Sigmoid colon (tissue), 7 donors: ENCODE results near the gene OR51G1. TPM values are rescaled to one million over a fixed set of nuclear protein-coding genes. Genes with fewer than 3 reads are reported as not detected.

ENCODE experiments used
- DNase-seq: peaks from one replicate; pipeline ENCODE4 v3.0.0-alpha.2; 2019
- H3K27ac ChIP-seq, 4 donors: fragments of 200-600 bp; sonication (generic); one replicate each; pipeline ENCODE4 v1.5.1; 2016 to 2019; ENCODE audit warnings: mild to moderate bottlenecking in 1 of 4
- H3K27me3 ChIP-seq, 3 donors: fragments of 200-600 bp; sonication (generic); one replicate each; pipeline ENCODE4 v1.5.1; 2019; ENCODE audit warnings: mild to moderate bottlenecking in 1 of 3
- H3K36me3 ChIP-seq, 4 donors: fragments of 200-600 bp; sonication (generic); one replicate each; pipeline ENCODE4 v1.5.1; 2016 to 2019
- H3K4me1 ChIP-seq, 4 donors: fragments of 200-600 bp; sonication (generic); one replicate each; pipeline ENCODE4 v1.5.1; 2017 to 2019
- H3K4me3 ChIP-seq, 4 donors: fragments of 200-600 bp; sonication (generic); one replicate each; pipeline ENCODE4 v1.5.1; 2017 to 2019; ENCODE audit warnings: mild to moderate bottlenecking in 2 of 4, moderate library complexity in 1 of 4
- H3K9me3 ChIP-seq, 4 donors: fragments of 200-600 bp in 3 of 4; sonication (generic) in 3 of 4; one replicate each; pipeline versions ENCODE4 v1.5.1 to v1.6.1; 2013 to 2019
- CTCF ChIP-seq, 4 experiments: fragments of 450-650 bp in 3 of 4; fragments of 200-600 bp in 1 of 4; IDR thresholded peaks; one replicate each; pipeline ENCODE4 v1.5.1; 2016 to 2019; ENCODE audit warnings: antibody characterized with exemption in 4 of 4, mild to moderate bottlenecking in 3 of 4, moderate library complexity in 2 of 4
- EP300 ChIP-seq, 4 donors: sonication (generic); formaldehyde crosslinking; IDR thresholded peaks; one replicate each; pipeline ENCODE4 v1.6.1; 2017; ENCODE audit warnings: antibody characterized with exemption in 4 of 4
- POLR2A ChIP-seq, 2 donors: fragments of 450-650 bp; IDR thresholded peaks; one replicate each; pipeline ENCODE4 v1.6.1; 2016; ENCODE audit warnings: antibody characterized with exemption in 2 of 2, mild to moderate bottlenecking in 2 of 2, moderate library complexity in 2 of 2
- POLR2AphosphoS5 ChIP-seq, 4 donors: sonication (generic); formaldehyde crosslinking; IDR thresholded peaks; one replicate each; pipeline ENCODE4 v1.6.1; 2017; ENCODE audit warnings: antibody characterized with exemption in 4 of 4
- WGBS, 2 donors: extraction: QIAGEN DNeasy Blood & Tissue Kit; methylation state at CpG; one replicate each; pipeline ENCODE4 v1.1.7; 2013; 5-methylcytosine and 5-hydroxymethylcytosine counted together
- intact Hi-C: fragments of 100-400 bp; cut with DNase I; formaldehyde crosslinking; loops from one replicate; pipeline ENCODE4 v1.15.1; 2023
- polyA plus RNA-seq, 3 donors: library from polyadenylated mRNA; stranded (reverse); fragments of 200-250 nt; gene quantifications; one replicate each; pipeline ENCODE4 v1.2.3, GENCODE V29; 2013
- total RNA-seq, 4 donors: library from RNA; depleted of rRNA; stranded (reverse); fragments of >200 nt; gene quantifications; one replicate each; pipeline ENCODE4 v1.1.0, GENCODE V29; 2016
- donor health status: healthy with polysubstance abuse.
- donor health status: Bipolar disorder and iron deficiency.
- donor health status: healthy.

OR51G1 gene
- total and polyA plus RNA-seq, 7 donors, result not detected

GRCh38 chr11:4947505-4947904 lies 23.4 kb upstream of the OR51G1 start, which contains the start of gene OR51A4:
TSS of gene OR51A4 (minus strand) at chr11:4947605. CDS start at chr11:4947100, 505 bp downstream.
- no peak within 1 kb of the TSS for H3K4me3 ChIP-seq
- intact Hi-C loops, result no loop called here
- no peaks in the 10 kb centered on the region for H3K4me1 ChIP-seq
- H3K27me3 ChIP-seq, result no peaks in the 10 kb centered on the region
- no peak for DNase-seq
- TF ChIP-seq POLR2A (IDR thresholded peaks at IDR 0.05) (no peak), CTCF (IDR thresholded peaks at IDR 0.05) (no peak), POLR2AphosphoS5 (IDR thresholded peaks at IDR 0.05) (no peak), EP300 (IDR thresholded peaks at IDR 0.05) (no peak)
- H3K36me3 ChIP-seq, result no peaks in the 10 kb centered on the region
- H3K9me3 ChIP-seq, result no peaks in the 10 kb centered on the region
- H3K27ac ChIP-seq, result no peak within 1 kb of the TSS

GRCh38 chr11:4936745-4937144 lies 12.6 kb upstream of the OR51G1 start:
- H3K36me3 ChIP-seq, result no peaks in the 10 kb centered on the region
- H3K27me3 ChIP-seq, result no peaks in the 10 kb centered on the region
- intact Hi-C loops, result no loop called here
- no peak overlapping the region for H3K27ac ChIP-seq
- no peak for DNase-seq
- H3K4me1 ChIP-seq, result no peaks in the 10 kb centered on the region
- H3K9me3 ChIP-seq, result no peaks in the 10 kb centered on the region
- WGBS, 2 donors, result 65 to 81% methylated on average over 3 of the region's 3 CpGs
- no peak overlapping the region for H3K4me3 ChIP-seq
- TF ChIP-seq POLR2A (IDR thresholded peaks at IDR 0.05) (no peak), EP300 (IDR thresholded peaks at IDR 0.05) (no peak)

- intact Hi-C loops, result no loop called here
- DNase-seq, result no peak
- Histone ChIP-seq H3K27ac (no peak overlapping the region), H3K36me3 (no peaks in the 10 kb centered on the region), H3K4me1 (no peaks in the 10 kb centered on the region), H3K4me3 (no peak overlapping the region), H3K27me3 (no peaks in the 10 kb centered on the region), H3K9me3 (no peaks in the 10 kb centered on the region)
- WGBS, 2 donors, result 56 to 78% methylated on average over 4 of the region's 4 CpGs
- TF ChIP-seq EP300 (IDR thresholded peaks at IDR 0.05), result no peak
- no peak for TF ChIP-seq CTCF (IDR thresholded peaks at IDR 0.05)
- TF ChIP-seq POLR2A (IDR thresholded peaks at IDR 0.05), result no peak
- no peak for TF ChIP-seq POLR2AphosphoS5 (IDR thresholded peaks at IDR 0.05)
These were observed 8.6 kb upstream of the OR51G1 start for GRCh38 chr11:4932751-4933150.

GRCh38 chr11:4926608-4927007 lies 2.5 kb upstream of the OR51G1 start:
- DNase-seq, result no peak
- TF ChIP-seq CTCF (IDR thresholded peaks at IDR 0.05), result no peak
- no peak for TF ChIP-seq EP300 (IDR thresholded peaks at IDR 0.05)
- TF ChIP-seq POLR2AphosphoS5 (IDR thresholded peaks at IDR 0.05), result no peak
- Histone ChIP-seq H3K27ac (no peak overlapping the region), H3K27me3 (no peaks in the 10 kb centered on the region), H3K4me1 (no peaks in the 10 kb centered on the region), H3K36me3 (no peaks in the 10 kb centered on the region), H3K4me3 (no peak overlapping the region), H3K9me3 (no peaks in the 10 kb centered on the region)
- intact Hi-C loops, result no loop called here

- H3K27ac ChIP-seq, result no peak overlapping the region
- no peak overlapping the region for H3K4me3 ChIP-seq
- no peak for DNase-seq
- TF ChIP-seq EP300 (IDR thresholded peaks at IDR 0.05) (no peak), CTCF (IDR thresholded peaks at IDR 0.05) (no peak), POLR2AphosphoS5 (IDR thresholded peaks at IDR 0.05) (no peak), POLR2A (IDR thresholded peaks at IDR 0.05) (no peak)
- H3K4me1 ChIP-seq, result no peaks in the 10 kb centered on the region
- WGBS, 2 donors, result 66 to 81% methylated on average over 1 of the region's 1 CpG
- H3K9me3 ChIP-seq, result no peaks in the 10 kb centered on the region
- H3K27me3 ChIP-seq, result no peaks in the 10 kb centered on the region
- intact Hi-C loops, result no loop called here
- H3K36me3 ChIP-seq, result no peaks in the 10 kb centered on the region
These were observed 1.8 kb downstream of the OR51G1 start for GRCh38 chr11:4922304-4922703.
